OCI-LY3 (cell line): ENCODE data around the gene AEN.

Experiments
- EZH2phosphoT487 ChIP-seq: fragments of 200-600 bp; shearing (Covaris generic); IDR thresholded peaks from 2 replicates; pipeline ENCODE4 v1.6.1; 2018; ENCODE audit warnings: antibody characterized with exemption, mixed run types, low read depth
- TF ChIP-seq, protein P1 (sequence below): fragments of 200-600, 300-600 bp; sonication (generic); IDR thresholded peaks from 2 replicates; pipeline ENCODE4 v1.5.1; 2014; ENCODE audit warnings: antibody characterized with exemption, low read length, low read depth

GRCh38 chr15:88635318-88635717 is 14.2 kb downstream of the AEN start:
- TF ChIP-seq, protein P1, sequence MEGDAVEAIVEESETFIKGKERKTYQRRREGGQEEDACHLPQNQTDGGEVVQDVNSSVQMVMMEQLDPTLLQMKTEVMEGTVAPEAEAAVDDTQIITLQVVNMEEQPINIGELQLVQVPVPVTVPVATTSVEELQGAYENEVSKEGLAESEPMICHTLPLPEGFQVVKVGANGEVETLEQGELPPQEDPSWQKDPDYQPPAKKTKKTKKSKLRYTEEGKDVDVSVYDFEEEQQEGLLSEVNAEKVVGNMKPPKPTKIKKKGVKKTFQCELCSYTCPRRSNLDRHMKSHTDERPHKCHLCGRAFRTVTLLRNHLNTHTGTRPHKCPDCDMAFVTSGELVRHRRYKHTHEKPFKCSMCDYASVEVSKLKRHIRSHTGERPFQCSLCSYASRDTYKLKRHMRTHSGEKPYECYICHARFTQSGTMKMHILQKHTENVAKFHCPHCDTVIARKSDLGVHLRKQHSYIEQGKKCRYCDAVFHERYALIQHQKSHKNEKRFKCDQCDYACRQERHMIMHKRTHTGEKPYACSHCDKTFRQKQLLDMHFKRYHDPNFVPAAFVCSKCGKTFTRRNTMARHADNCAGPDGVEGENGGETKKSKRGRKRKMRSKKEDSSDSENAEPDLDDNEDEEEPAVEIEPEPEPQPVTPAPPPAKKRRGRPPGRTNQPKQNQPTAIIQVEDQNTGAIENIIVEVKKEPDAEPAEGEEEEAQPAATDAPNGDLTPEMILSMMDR, result no peak
- TF ChIP-seq EZH2phosphoT487, result no peak
